NT2/D1 (cell line): ENCODE data around the gene TSPEAR.

Source experiments
- SUZ12 ChIP-seq: IDR thresholded peaks from 2 replicates; pipeline ENCODE4 v1.6.1; 2011; ENCODE audit not compliant: insufficient read length, insufficient read depth; ENCODE audit errors: extremely low read depth
- ZNF274 ChIP-seq: IDR thresholded peaks from 2 replicates; pipeline ENCODE4 v1.6.1; 2011; ENCODE audit warnings: mild to moderate bottlenecking, low read depth, low read length

- TF ChIP-seq ZNF274, result no peak
- TF ChIP-seq SUZ12, result no peak
Measured at GRCh38 chr21:44521301-44521927, 190.0 kb downstream of the TSPEAR start.
